ENCODE data around the gene LRRC45.

- no peak for TF ChIP-seq PRDM15 (CRISPR knock-in tag; IDR thresholded peaks at IDR 0.05)
- no peak for TF ChIP-seq ZNF232 (CRISPR knock-in tag; IDR thresholded peaks at IDR 0.05)
- TF ChIP-seq NR3C1 (CRISPR knock-in tag; conservative IDR thresholded peaks at IDR 0.05; ENCODE audit: low read depth) = no peak
- TF ChIP-seq NFE2L1 (CRISPR knock-in tag; IDR thresholded peaks at IDR 0.05) = no peak
- no peak for TF ChIP-seq CTCF (IDR thresholded peaks at IDR 0.05)
- TF ChIP-seq ZNF263 (CRISPR knock-in tag; IDR thresholded peaks at IDR 0.05; ENCODE audit: low read depth) = no peak
- TF ChIP-seq, protein P1, sequence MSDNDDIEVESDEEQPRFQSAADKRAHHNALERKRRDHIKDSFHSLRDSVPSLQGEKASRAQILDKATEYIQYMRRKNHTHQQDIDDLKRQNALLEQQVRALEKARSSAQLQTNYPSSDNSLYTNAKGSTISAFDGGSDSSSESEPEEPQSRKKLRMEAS (CRISPR knock-in tag; IDR thresholded peaks at IDR 0.05) = no peak
- no peak for TF ChIP-seq STAT6 (CRISPR knock-in tag; conservative IDR thresholded peaks at IDR 0.05; ENCODE audit: low read depth)
- TF ChIP-seq, protein P2, sequence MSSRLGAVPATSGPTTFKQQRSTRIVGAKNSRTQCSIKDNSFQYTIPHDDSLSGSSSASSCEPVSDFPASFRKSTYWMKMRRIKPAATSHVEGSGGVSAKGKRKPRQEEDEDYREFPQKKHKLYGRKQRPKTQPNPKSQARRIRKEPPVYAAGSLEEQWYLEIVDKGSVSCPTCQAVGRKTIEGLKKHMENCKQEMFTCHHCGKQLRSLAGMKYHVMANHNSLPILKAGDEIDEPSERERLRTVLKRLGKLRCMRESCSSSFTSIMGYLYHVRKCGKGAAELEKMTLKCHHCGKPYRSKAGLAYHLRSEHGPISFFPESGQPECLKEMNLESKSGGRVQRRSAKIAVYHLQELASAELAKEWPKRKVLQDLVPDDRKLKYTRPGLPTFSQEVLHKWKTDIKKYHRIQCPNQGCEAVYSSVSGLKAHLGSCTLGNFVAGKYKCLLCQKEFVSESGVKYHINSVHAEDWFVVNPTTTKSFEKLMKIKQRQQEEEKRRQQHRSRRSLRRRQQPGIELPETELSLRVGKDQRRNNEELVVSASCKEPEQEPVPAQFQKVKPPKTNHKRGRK (CRISPR knock-in tag; IDR thresholded peaks at IDR 0.05; ENCODE audit: borderline replicate concordance) = no peak
- no peak for TF ChIP-seq GABPB1 (CRISPR knock-in tag; IDR thresholded peaks at IDR 0.05)
- TF ChIP-seq ZNF416 (CRISPR knock-in tag; IDR thresholded peaks at IDR 0.05) = no peak
These were observed 24.9 kb upstream of the LRRC45 start for GRCh38 chr17:81998212-81998611.

Data from WTC11 (cell line).